ENCODE data around the gene NUFIP1.

Gene NUFIP1

GRCh38 chr13:44912278-44913016 lies 76.8 kb downstream of the NUFIP1 start:
- Histone ChIP-seq H3K9ac (ENCODE audit: low read length) (no peak overlapping the region), H4K5ac (ENCODE audit: low read length) (no peak overlapping the region), H3K18ac (ENCODE audit: low read length) (no peak overlapping the region), H3K4me1 (ENCODE audit: control insufficient read depth, low read depth, low read length) (peaks cover 2% of the 10 kb centered on the region), H3K27me3 (ENCODE audit: insufficient read depth, low read length, poor library complexity) (no peaks in the 10 kb centered on the region), H3K56ac (ENCODE audit: low read length) (no peak overlapping the region), H3K79me1 (ENCODE audit: low read length) (no peaks in the 10 kb centered on the region), H4K8ac (ENCODE audit: low read depth, low read length) (no peak overlapping the region), H2BK5ac (ENCODE audit: low read length) (no peak overlapping the region), H3K23ac (ENCODE audit: low read length) (no peak overlapping the region), H3K4ac (ENCODE audit: low read depth, low read length) (no peak overlapping the region), H2BK15ac (replicated peaks; ENCODE audit: low read depth) (no peak overlapping the region), H3K36me3 (ENCODE audit: control insufficient read depth, insufficient read depth, low read length) (no peaks in the 10 kb centered on the region), H3K79me2 (ENCODE audit: control insufficient read depth, insufficient read depth, low read length) (no peaks in the 10 kb centered on the region), H3K4me3 (ENCODE audit: low read length) (no peak overlapping the region), H2BK120ac (ENCODE audit: low read depth, low read length) (no peak overlapping the region), H3K4me2 (ENCODE audit: low read length) (no peak overlapping the region), H2AK5ac (ENCODE audit: low read length) (no peak overlapping the region), H3K27ac (ENCODE audit: low read depth, low read length) (no peak overlapping the region)
- DNase-seq, result no peak
- WGBS (ENCODE audit: extremely low coverage, insufficient coverage, low lambda C conversion rate), result no CpG with 5 or more reads among the region's 3 CpGs

- Histone ChIP-seq H3K4me3 (ENCODE audit: low read length) (no peak overlapping the region), H2BK5ac (ENCODE audit: low read length) (no peak overlapping the region), H3K4me1 (ENCODE audit: control insufficient read depth, low read depth, low read length) (no peaks in the 10 kb centered on the region), H3K36me3 (ENCODE audit: control insufficient read depth, insufficient read depth, low read length) (no peaks in the 10 kb centered on the region), H3K4ac (ENCODE audit: low read depth, low read length) (no peak overlapping the region), H3K79me2 (ENCODE audit: control insufficient read depth, insufficient read depth, low read length) (no peaks in the 10 kb centered on the region), H2BK15ac (replicated peaks; ENCODE audit: low read depth) (no peak overlapping the region), H3K79me1 (ENCODE audit: low read length) (no peaks in the 10 kb centered on the region), H4K5ac (ENCODE audit: low read length) (no peak overlapping the region), H2AK5ac (ENCODE audit: low read length) (no peak overlapping the region), H3K18ac (ENCODE audit: low read length) (no peak overlapping the region), H2BK120ac (ENCODE audit: low read depth, low read length) (no peak overlapping the region), H3K4me2 (ENCODE audit: low read length) (no peak overlapping the region), H3K9ac (ENCODE audit: low read length) (no peak overlapping the region), H4K8ac (ENCODE audit: low read depth, low read length) (no peak overlapping the region), H3K23ac (ENCODE audit: low read length) (no peak overlapping the region), H3K56ac (ENCODE audit: low read length) (no peak overlapping the region), H3K27ac (ENCODE audit: low read depth, low read length) (no peak overlapping the region), H3K27me3 (ENCODE audit: insufficient read depth, low read length, poor library complexity) (no peaks in the 10 kb centered on the region)
- no CpG with 5 or more reads among the region's 5 CpGs for WGBS (ENCODE audit: extremely low coverage, insufficient coverage, low lambda C conversion rate)
- no peak for DNase-seq
Observed at GRCh38 chr13:44908712-44909111, 80.6 kb downstream of the NUFIP1 start.

GRCh38 chr13:44908266-44908665 lies 81.0 kb downstream of the NUFIP1 start:
- Histone ChIP-seq H3K4me1 (ENCODE audit: control insufficient read depth, low read depth, low read length) (no peaks in the 10 kb centered on the region), H3K4me2 (ENCODE audit: low read length) (no peak overlapping the region), H4K8ac (ENCODE audit: low read depth, low read length) (no peak overlapping the region), H3K9ac (ENCODE audit: low read length) (no peak overlapping the region), H3K79me2 (ENCODE audit: control insufficient read depth, insufficient read depth, low read length) (no peaks in the 10 kb centered on the region), H3K18ac (ENCODE audit: low read length) (no peak overlapping the region), H2BK5ac (ENCODE audit: low read length) (no peak overlapping the region), H3K27me3 (ENCODE audit: insufficient read depth, low read length, poor library complexity) (no peaks in the 10 kb centered on the region), H3K56ac (ENCODE audit: low read length) (no peak overlapping the region), H3K23ac (ENCODE audit: low read length) (no peak overlapping the region), H2BK120ac (ENCODE audit: low read depth, low read length) (no peak overlapping the region), H4K5ac (ENCODE audit: low read length) (no peak overlapping the region), H3K79me1 (ENCODE audit: low read length) (no peaks in the 10 kb centered on the region), H3K4me3 (ENCODE audit: low read length) (no peak overlapping the region), H3K27ac (ENCODE audit: low read depth, low read length) (no peak overlapping the region), H2AK5ac (ENCODE audit: low read length) (no peak overlapping the region), H3K4ac (ENCODE audit: low read depth, low read length) (no peak overlapping the region), H3K36me3 (ENCODE audit: control insufficient read depth, insufficient read depth, low read length) (no peaks in the 10 kb centered on the region), H2BK15ac (replicated peaks; ENCODE audit: low read depth) (no peak overlapping the region)
- no peak for DNase-seq
- WGBS (ENCODE audit: extremely low coverage, insufficient coverage, low lambda C conversion rate), result no CpG with 5 or more reads among the region's 1 CpG

- Histone ChIP-seq H3K23ac (ENCODE audit: low read length) (no peak overlapping the region), H3K4me1 (ENCODE audit: control insufficient read depth, low read depth, low read length) (no peaks in the 10 kb centered on the region), H3K79me2 (ENCODE audit: control insufficient read depth, insufficient read depth, low read length) (no peaks in the 10 kb centered on the region), H4K5ac (ENCODE audit: low read length) (no peak overlapping the region), H3K27me3 (ENCODE audit: insufficient read depth, low read length, poor library complexity) (no peaks in the 10 kb centered on the region), H3K79me1 (ENCODE audit: low read length) (no peaks in the 10 kb centered on the region), H3K9ac (ENCODE audit: low read length) (no peak overlapping the region), H2BK15ac (replicated peaks; ENCODE audit: low read depth) (no peak overlapping the region), H3K56ac (ENCODE audit: low read length) (no peak overlapping the region), H3K4ac (ENCODE audit: low read depth, low read length) (no peak overlapping the region), H3K4me3 (ENCODE audit: low read length) (no peak overlapping the region), H2BK5ac (ENCODE audit: low read length) (no peak overlapping the region), H3K27ac (ENCODE audit: low read depth, low read length) (no peak overlapping the region), H3K36me3 (ENCODE audit: control insufficient read depth, insufficient read depth, low read length) (no peaks in the 10 kb centered on the region), H2BK120ac (ENCODE audit: low read depth, low read length) (no peak overlapping the region), H4K8ac (ENCODE audit: low read depth, low read length) (no peak overlapping the region), H2AK5ac (ENCODE audit: low read length) (no peak overlapping the region), H3K4me2 (ENCODE audit: low read length) (no peak overlapping the region), H3K18ac (ENCODE audit: low read length) (no peak overlapping the region)
- no peak for DNase-seq
- no CpG with 5 or more reads among the region's 6 CpGs for WGBS (ENCODE audit: extremely low coverage, insufficient coverage, low lambda C conversion rate)
Observed at GRCh38 chr13:44906713-44907112, 82.6 kb downstream of the NUFIP1 start.

GRCh38 chr13:44906230-44906629 lies 83.0 kb downstream of the NUFIP1 start:
- Histone ChIP-seq H3K18ac (ENCODE audit: low read length) (no peak overlapping the region), H3K4me2 (ENCODE audit: low read length) (no peak overlapping the region), H3K27ac (ENCODE audit: low read depth, low read length) (no peak overlapping the region), H3K36me3 (ENCODE audit: control insufficient read depth, insufficient read depth, low read length) (no peaks in the 10 kb centered on the region), H2AK5ac (ENCODE audit: low read length) (no peak overlapping the region), H3K27me3 (ENCODE audit: insufficient read depth, low read length, poor library complexity) (no peaks in the 10 kb centered on the region), H3K4me3 (ENCODE audit: low read length) (no peak overlapping the region), H3K79me1 (ENCODE audit: low read length) (no peaks in the 10 kb centered on the region), H2BK15ac (replicated peaks; ENCODE audit: low read depth) (no peak overlapping the region), H3K56ac (ENCODE audit: low read length) (no peak overlapping the region), H3K4me1 (ENCODE audit: control insufficient read depth, low read depth, low read length) (no peaks in the 10 kb centered on the region), H2BK120ac (ENCODE audit: low read depth, low read length) (no peak overlapping the region), H4K5ac (ENCODE audit: low read length) (no peak overlapping the region), H2BK5ac (ENCODE audit: low read length) (no peak overlapping the region), H3K23ac (ENCODE audit: low read length) (no peak overlapping the region), H4K8ac (ENCODE audit: low read depth, low read length) (no peak overlapping the region), H3K79me2 (ENCODE audit: control insufficient read depth, insufficient read depth, low read length) (no peaks in the 10 kb centered on the region), H3K4ac (ENCODE audit: low read depth, low read length) (no peak overlapping the region), H3K9ac (ENCODE audit: low read length) (no peak overlapping the region)
- WGBS (ENCODE audit: extremely low coverage, insufficient coverage, low lambda C conversion rate), result no CpG with 5 or more reads among the region's 4 CpGs
- no peak for DNase-seq

GRCh38 chr13:44905556-44905955 lies 83.7 kb downstream of the NUFIP1 start:
- Histone ChIP-seq H3K56ac (ENCODE audit: low read length) (no peak overlapping the region), H3K79me1 (ENCODE audit: low read length) (no peaks in the 10 kb centered on the region), H3K36me3 (ENCODE audit: control insufficient read depth, insufficient read depth, low read length) (no peaks in the 10 kb centered on the region), H3K4ac (ENCODE audit: low read depth, low read length) (no peak overlapping the region), H2BK120ac (ENCODE audit: low read depth, low read length) (no peak overlapping the region), H3K27ac (ENCODE audit: low read depth, low read length) (no peak overlapping the region), H3K9ac (ENCODE audit: low read length) (no peak overlapping the region), H4K8ac (ENCODE audit: low read depth, low read length) (no peak overlapping the region), H3K27me3 (ENCODE audit: insufficient read depth, low read length, poor library complexity) (no peaks in the 10 kb centered on the region), H4K5ac (ENCODE audit: low read length) (no peak overlapping the region), H3K4me1 (ENCODE audit: control insufficient read depth, low read depth, low read length) (no peaks in the 10 kb centered on the region), H3K4me3 (ENCODE audit: low read length) (no peak overlapping the region), H2BK5ac (ENCODE audit: low read length) (no peak overlapping the region), H3K79me2 (ENCODE audit: control insufficient read depth, insufficient read depth, low read length) (no peaks in the 10 kb centered on the region), H3K18ac (ENCODE audit: low read length) (no peak overlapping the region), H2AK5ac (ENCODE audit: low read length) (no peak overlapping the region), H3K4me2 (ENCODE audit: low read length) (no peak overlapping the region), H3K23ac (ENCODE audit: low read length) (no peak overlapping the region), H2BK15ac (replicated peaks; ENCODE audit: low read depth) (no peak overlapping the region)
- no CpG with 5 or more reads among the region's 5 CpGs for WGBS (ENCODE audit: extremely low coverage, insufficient coverage, low lambda C conversion rate)
- DNase-seq, result no peak

Data from mesendoderm (in vitro differentiated cells).